Uterus (tissue), 4 donors: ENCODE results near the gene RAB4B. TPM values are rescaled to one million over a fixed set of nuclear protein-coding genes. Genes with fewer than 3 reads are reported as not detected.

ENCODE experiments used
- DNase-seq, 2 donors: peaks; one replicate each; pipeline ENCODE4 v3.0.0-alpha.2; 2019 to 2020
- H3K27ac ChIP-seq, 2 donors: fragments of 200-600 bp; sonication (generic); 1 replicate in 1 of 2; 2 replicates in 1 of 2; pipeline ENCODE4 v1.5.1; 2016 to 2018
- H3K27me3 ChIP-seq, 2 donors: fragments of 200-600 bp; sonication (generic); one replicate each; pipeline ENCODE4 v1.5.1; 2018 to 2019; ENCODE audit warnings: control low read depth in 1 of 2
- H3K36me3 ChIP-seq, 2 donors: fragments of 200-600 bp; sonication (generic); one replicate each; pipeline ENCODE4 v1.5.1; 2019; ENCODE audit warnings: control low read depth in 1 of 2
- H3K4me1 ChIP-seq, 2 donors: fragments of 200-600 bp; sonication (generic); one replicate each; pipeline ENCODE4 v1.5.1; 2018 to 2019; ENCODE audit warnings: control low read depth in 1 of 2
- H3K4me3 ChIP-seq, 2 donors: fragments of 200-600 bp; sonication (generic); 1 replicate in 1 of 2; 2 replicates in 1 of 2; pipeline ENCODE4 v1.5.1; 2018 to 2019; ENCODE audit warnings: mild to moderate bottlenecking in 1 of 2
- H3K9me3 ChIP-seq, 2 donors: fragments of 200-600 bp; sonication (generic); one replicate each; pipeline ENCODE4 v1.5.1; 2019; ENCODE audit warnings: control low read depth in 1 of 2
- POLR2A ChIP-seq, 2 donors: fragments of 450-650 bp; IDR thresholded peaks; one replicate each; pipeline ENCODE4 v1.6.1; 2016; ENCODE audit warnings: antibody characterized with exemption in 2 of 2, mild to moderate bottlenecking in 1 of 2, moderate library complexity in 1 of 2
- intact Hi-C: fragments of 100-400 bp; cut with DNase I; formaldehyde crosslinking; loops from one replicate; pipeline ENCODE4 v1.15.1; 2023; ENCODE audit warnings: low total_unique reads
- total RNA-seq, 4 donors: library from RNA; depleted of rRNA in 3 of 4; stranded (reverse); fragments of >200 nt in 3 of 4; gene quantifications; one replicate each; pipeline versions ENCODE4 v1.1.0 to v1.2.4, GENCODE V29; 2014 to 2023
- TF ChIP-seq, protein P1 (sequence below), 4 experiments: fragments of 200-600 bp in 2 of 4; fragments of 450-650 bp in 2 of 4; sonication (generic) in 2 of 4; IDR thresholded peaks; one replicate each; pipeline ENCODE4 v1.5.1; 2016 to 2019; ENCODE audit warnings: antibody characterized with exemption in 4 of 4, mild to moderate bottlenecking in 2 of 4, moderate library complexity in 1 of 4
- donor health status: DM: yes; HTN: yes; CAD: no.

Gene RAB4B
- total RNA-seq, 4 donors from 2014 or later, result 7.4 to 26.3 (median 18.1) TPM

GRCh38 chr19:40805258-40805868, 27.3 kb downstream of the RAB4B start:
- intact Hi-C loops, result loop anchor here (5.0 kb wide), 1 partner anchor 143 kb away; no protein-coding TSS in a partner anchor
- Histone ChIP-seq H3K9me3 (no peaks in the 10 kb centered on the region), H3K27me3 (no peaks in the 10 kb centered on the region), H3K4me1 (peaks cover 8 to 34% of the 10 kb centered on the region in 2 donors), H3K4me3 (no peak overlapping the region), H3K27ac (peak overlapping the region; percentile 94 to 97), H3K36me3 (no peaks in the 10 kb centered on the region)
- TF ChIP-seq POLR2A (IDR thresholded peaks at IDR 0.05), result no peak
- TF ChIP-seq, protein P1, sequence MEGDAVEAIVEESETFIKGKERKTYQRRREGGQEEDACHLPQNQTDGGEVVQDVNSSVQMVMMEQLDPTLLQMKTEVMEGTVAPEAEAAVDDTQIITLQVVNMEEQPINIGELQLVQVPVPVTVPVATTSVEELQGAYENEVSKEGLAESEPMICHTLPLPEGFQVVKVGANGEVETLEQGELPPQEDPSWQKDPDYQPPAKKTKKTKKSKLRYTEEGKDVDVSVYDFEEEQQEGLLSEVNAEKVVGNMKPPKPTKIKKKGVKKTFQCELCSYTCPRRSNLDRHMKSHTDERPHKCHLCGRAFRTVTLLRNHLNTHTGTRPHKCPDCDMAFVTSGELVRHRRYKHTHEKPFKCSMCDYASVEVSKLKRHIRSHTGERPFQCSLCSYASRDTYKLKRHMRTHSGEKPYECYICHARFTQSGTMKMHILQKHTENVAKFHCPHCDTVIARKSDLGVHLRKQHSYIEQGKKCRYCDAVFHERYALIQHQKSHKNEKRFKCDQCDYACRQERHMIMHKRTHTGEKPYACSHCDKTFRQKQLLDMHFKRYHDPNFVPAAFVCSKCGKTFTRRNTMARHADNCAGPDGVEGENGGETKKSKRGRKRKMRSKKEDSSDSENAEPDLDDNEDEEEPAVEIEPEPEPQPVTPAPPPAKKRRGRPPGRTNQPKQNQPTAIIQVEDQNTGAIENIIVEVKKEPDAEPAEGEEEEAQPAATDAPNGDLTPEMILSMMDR (IDR thresholded peaks at IDR 0.05), result no peak
- no peak for DNase-seq

DNA sequence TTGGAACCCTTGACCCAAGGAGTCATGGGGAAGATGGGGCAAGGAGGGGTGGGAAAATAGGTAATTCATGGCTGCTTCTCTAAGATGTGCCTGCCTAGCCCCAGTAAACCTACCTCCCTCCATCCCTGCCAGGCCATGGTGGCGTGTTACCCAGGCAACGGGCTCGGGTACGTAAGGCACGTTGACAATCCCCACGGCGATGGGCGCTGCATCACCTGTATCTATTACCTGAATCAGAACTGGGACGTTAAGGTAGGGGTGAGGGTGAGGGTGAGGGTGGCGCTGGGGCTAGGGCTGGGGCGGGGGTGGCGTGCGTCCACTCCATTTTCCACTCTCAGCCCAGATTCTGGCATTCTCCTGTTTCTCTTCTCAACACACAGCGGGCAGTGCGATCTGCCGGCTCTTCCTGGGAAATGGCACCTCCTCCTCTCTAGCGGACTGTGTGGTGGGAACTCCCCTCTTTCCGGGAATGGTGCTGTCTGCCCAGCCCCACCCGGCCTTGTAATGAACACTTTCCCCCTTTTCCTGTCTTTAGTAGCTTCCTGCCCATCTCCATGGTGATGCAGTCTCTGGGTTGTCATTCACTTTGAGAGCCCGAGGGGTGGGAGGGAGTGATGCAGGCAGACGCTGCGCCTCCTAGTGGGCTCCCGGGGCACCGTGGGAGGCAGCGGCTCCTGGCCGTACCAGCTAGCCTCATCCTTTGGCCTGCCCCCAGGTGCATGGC, 28.5 kb downstream of the RAB4B start:
- Histone ChIP-seq H3K9me3 (no peaks in the 10 kb centered on the region), H3K27ac (peak overlapping the region; percentile 73 to 74), H3K27me3 (no peaks in the 10 kb centered on the region), H3K4me3 (no peak overlapping the region), H3K36me3 (no peaks in the 10 kb centered on the region), H3K4me1 (peaks cover 8 to 28% of the 10 kb centered on the region in 2 donors)
- TF ChIP-seq, protein P1 (IDR thresholded peaks at IDR 0.05), result peak; percentile 82 to 90 (median 86)
- TF ChIP-seq POLR2A (IDR thresholded peaks at IDR 0.05), result peak; percentile 14 to 19
- DNase-seq, result peak; percentile 84 to 89
- intact Hi-C loops, result loop anchor here (5.0 kb wide), 1 partner anchor 144 kb away; no protein-coding TSS in a partner anchor

- DNase-seq, result peak in 1 of 2 donors; percentile 33
- H3K4me3 ChIP-seq, result no peak overlapping the region
- TF ChIP-seq POLR2A (IDR thresholded peaks at IDR 0.05), result no peak
- TF ChIP-seq, protein P1 (IDR thresholded peaks at IDR 0.05), result peak in 1 of 4 experiments; percentile 2
- no peaks in the 10 kb centered on the region for H3K27me3 ChIP-seq
- no peaks in the 10 kb centered on the region for H3K36me3 ChIP-seq
- peaks cover 8 to 25% of the 10 kb centered on the region in 2 donors for H3K4me1 ChIP-seq
- H3K9me3 ChIP-seq, result no peaks in the 10 kb centered on the region
- intact Hi-C loops, result loop anchor here (5.0 kb wide), 1 partner anchor 145 kb away; no protein-coding TSS in a partner anchor
- H3K27ac ChIP-seq, result peak overlapping the region; percentile 73 to 74
Observed at GRCh38 chr19:40807147-40808020, 29.3 kb downstream of the RAB4B start.

GRCh38 chr19:40808021-40808325, 29.9 kb downstream of the RAB4B start:
- intact Hi-C loops, result loop anchor here (5.0 kb wide), 1 partner anchor 146 kb away; no protein-coding TSS in a partner anchor
- peak overlapping the region in 1 of 2 donors; percentile 74 for H3K27ac ChIP-seq
- no peak overlapping the region for H3K4me3 ChIP-seq
- DNase-seq, result peak in 1 of 2 donors; percentile 26
- peaks cover 8 to 21% of the 10 kb centered on the region in 2 donors for H3K4me1 ChIP-seq
- no peaks in the 10 kb centered on the region for H3K27me3 ChIP-seq
- H3K36me3 ChIP-seq, result no peaks in the 10 kb centered on the region
- TF ChIP-seq POLR2A (IDR thresholded peaks at IDR 0.05), result no peak
- TF ChIP-seq, protein P1 (IDR thresholded peaks at IDR 0.05), result no peak
- no peaks in the 10 kb centered on the region for H3K9me3 ChIP-seq
